Measurements from ENCODE around the gene VSIG10L.

VSIG10L gene

DNA sequence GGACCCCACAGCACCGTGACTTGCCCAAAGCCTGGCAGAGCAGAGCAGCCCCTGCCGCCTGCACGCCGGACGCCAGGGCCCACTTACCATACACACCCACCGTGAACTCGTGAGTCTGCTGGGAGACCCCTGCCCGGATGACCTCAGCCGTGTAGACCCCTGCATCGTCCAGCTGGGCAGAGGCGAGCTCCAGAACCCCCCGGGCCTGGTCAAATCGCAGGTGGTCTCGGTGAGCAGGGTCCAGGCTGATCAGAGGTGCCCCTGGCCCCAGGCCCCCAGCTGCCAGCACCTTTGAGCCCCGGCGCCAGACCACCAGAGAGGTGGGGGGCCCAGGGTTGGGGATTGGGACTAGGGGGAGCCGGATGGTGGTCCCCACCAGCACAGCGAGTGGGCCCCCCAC, 873 bp downstream of the VSIG10L start:
- peak overlapping the region; percentile 31 for H3K27ac ChIP-seq
- DNase-seq (ENCODE audit: low read depth, low spot score), result no peak

DNA sequence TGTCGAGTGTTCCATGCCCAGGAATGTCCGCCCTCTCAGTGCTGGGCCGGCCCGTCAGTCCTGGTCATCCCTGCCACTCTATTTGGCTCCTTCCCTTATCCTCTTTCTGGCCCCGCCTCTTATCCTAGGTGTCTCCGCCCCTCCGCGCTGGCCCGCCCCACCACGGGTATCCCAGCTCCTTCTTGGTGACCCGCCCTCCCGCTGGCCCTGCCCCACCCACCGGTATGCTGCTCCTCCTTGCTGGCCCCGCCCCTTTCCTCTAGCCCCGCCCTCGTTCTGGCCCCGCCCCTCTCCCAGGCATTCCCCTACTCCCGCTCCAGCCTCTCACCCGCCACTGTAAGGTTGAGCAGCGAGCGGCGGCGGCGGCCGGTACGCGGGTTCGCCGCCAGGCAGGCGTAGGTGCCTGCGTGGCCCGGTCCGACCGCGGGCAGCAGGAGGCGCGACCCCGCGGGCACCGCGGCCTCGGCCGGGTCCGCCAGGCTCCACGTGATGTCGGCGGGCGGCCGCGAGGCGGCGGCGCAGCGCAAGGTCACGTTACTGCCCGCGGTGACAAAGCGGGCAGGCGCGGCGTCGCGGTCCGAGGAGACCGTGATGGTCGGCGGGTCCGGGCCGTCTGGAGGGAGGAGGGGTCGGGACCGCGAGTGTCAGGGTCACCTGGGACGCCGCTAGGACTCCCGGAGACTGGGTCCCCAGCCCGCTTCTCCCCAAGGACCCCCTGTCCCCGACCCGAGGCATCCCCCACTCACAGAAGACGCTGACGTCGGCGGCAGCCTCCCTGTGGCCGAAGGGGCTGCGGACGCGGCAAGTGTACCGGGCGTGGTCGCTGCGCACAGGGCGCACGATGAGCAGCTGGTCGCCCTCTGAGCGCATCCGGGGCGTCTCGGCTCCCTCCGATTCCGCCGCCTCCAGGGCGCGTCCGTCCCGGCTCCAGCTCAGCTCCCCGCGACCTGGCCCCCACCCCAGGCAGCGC, 2.0 kb downstream of the VSIG10L start:
- peak; percentile 87 for DNase-seq (ENCODE audit: low read depth, low spot score)
- H3K27ac ChIP-seq, result peak overlapping the region; percentile 49

DNA sequence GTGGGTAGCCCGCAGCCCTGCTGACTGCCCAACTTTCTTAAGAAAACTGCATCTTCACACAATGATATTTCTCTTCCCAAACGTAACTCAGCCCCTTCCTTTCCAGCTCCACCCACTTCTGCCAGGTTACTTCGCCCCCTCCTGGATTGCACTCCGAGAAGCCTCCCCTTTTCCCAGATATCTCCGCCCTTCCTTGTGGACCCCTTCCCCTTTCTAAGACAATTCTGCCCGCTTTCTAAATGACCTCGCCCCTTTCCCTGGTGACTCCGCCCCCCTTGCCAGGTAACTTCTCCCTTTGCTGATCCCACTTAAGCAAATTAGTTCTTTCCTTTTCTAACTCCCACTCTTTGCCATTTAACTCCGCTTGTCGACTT, 2.6 kb downstream of the VSIG10L start:
- DNase-seq (ENCODE audit: low read depth, low spot score), result no peak
- H3K27ac ChIP-seq, result peak overlapping the region; percentile 49

DNA sequence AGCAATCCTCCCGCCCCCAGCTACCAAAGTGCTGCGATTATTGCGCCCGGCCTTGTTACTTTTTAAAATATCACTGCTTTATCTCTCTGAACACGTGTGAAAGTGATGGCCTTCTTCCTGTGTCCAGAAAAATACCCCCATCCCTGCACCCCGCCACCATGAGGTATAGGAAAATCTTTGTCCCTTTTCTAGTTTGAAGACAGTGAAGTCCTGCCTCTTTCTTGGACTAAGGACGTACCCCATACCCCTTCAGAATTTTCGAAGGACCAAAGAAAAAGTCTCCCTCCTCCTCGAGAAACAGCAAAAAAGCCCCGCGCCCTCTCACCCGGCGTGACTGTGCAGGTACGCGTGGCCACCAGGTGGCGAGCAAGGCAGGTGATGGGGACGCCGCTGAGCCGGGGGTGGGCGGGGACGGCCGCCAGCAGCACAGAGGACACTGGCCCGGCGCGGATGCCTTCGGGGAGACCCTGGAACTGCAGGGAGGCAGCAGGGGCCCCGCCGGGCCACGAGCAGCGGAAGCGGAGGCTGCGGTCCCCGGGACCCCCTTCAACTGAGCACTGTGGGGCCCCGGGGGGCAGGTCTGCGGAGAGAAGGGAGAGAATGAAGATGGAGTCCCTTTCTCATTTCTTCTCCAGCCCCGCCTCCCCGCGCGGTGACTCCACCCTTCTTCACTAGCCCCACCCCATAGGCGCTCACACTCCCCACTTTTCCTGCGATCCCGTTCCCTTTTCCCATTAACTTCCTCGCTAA, 3.2 kb downstream of the VSIG10L start:
- DNase-seq (ENCODE audit: low read depth, low spot score), result no peak
- H3K27ac ChIP-seq, result peak overlapping the region; percentile 49

DNA sequence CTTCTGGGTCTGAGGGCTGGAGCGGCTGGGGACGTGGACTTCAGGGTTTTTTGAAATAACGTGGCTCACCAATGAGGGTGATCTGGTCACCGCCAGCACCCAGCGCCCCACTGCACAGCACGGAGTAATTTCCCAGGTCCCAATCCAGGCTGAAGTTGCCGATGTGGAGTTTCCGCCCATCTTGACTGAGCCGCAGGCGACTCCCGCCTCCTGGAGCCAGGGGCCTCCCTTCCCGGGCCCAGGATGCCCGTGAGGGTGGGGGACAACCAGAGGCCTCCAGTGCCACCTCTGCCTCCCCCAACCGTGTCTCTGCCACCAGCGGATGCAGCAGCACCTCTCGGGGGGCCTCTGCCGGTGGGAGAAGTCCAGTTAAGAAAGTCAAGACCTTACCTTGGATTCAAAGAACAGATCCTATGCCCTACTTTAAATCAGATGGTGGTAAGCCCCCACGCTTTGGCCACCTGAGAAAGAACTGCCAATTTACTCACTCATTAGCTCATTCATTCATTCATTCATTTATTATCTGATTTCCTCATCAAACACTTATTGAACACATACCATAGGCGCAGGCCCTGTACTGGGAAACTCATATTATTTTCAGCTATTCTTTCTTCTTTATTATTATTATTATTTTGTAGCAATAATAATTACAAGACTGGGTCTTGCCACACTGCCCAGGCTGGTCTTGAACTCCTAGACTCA, 3.9 kb downstream of the VSIG10L start:
- H3K27ac ChIP-seq, result no peak overlapping the region
- no peak for DNase-seq (ENCODE audit: low read depth, low spot score)

DNA sequence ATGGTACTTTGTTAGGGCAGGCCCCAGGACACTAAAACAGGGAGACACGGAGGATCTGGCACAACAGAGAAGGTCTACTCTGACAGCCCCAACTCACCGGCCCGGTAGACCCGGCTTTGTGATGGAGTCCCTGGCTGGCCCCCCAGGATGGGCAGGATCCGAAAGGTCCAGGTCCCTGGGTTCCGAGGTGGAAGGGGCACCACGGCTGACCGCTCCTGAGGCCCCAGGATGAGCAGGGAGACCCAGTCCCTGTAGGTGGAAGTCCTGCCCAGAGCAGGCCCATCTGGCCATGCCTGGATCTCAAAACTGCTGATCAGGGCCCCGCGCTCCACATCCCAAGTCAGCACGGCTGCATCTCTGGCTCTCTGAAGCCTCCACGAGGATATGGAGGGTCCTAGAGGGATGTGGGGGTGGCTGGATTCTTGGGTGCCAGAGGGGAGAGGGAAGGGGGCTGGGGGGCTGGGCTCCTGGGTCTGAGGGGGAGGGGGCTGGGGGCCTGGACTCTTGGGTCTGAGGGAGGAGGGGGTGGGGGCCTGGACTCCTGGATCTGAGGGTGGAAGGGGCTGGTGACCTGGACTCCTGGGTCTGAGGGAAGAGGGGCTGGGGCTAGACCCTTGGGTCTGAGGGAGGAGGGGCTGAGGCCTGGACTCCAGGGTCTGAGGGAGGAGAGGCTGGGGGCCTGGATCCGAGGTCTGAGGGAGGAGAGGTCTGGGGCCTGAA, 4.6 kb downstream of the VSIG10L start:
- DNase-seq (ENCODE audit: low read depth, low spot score), result no peak
- no peak overlapping the region for H3K27ac ChIP-seq

DNA sequence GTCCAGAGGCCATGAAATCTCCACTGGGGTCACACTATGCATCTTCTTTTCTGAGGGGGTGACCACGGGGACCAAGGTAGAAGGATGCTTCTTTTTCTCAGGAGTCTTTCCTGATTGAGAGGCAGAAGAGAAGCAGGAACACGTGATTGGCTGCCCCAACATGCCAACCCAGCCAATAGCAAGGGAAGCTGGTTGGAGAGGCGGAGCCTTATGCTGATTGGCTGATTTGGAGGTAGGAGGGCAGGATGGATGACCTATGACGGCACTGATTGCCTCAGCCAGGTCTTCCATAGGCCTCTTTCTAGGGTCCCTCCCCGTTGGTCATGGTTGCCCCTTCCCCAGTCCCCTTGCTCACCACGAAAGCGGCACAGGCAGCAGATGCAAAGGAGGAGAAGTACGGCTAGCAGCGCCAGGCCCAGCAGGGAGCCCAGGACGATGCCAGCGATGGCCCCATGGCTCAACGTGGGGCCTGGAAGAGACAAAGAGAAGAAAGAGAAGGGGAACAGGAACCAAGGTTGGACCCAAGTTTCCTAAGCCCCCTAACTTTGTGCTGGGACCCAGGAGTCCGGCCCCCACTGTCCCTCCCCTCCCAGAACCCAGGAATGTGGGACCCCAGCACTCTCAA, 8.0 kb downstream of the VSIG10L start:
- DNase-seq (ENCODE audit: low read depth, low spot score), result no peak
- no peak overlapping the region for H3K27ac ChIP-seq

DNA sequence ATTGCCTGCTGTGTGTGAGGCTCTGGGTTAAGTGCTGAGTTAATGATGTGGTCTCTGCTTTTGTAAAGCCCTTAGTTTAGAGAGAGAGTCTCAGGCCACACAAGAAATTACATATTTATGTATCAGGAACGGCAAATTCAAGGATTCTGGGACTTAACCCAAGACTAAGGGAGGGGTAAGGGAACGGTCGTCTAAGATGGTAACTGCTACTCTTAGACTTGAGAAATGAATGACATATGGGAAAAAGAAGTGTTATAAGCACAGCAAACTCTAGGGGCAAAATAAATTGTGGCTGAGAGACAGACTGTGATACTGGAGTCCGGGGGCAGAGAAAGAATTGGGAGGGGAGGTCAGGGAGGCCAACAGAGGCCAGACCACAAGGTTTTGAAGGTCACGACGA, 10.2 kb downstream of the VSIG10L start:
- no peak overlapping the region for H3K27ac ChIP-seq
- DNase-seq (ENCODE audit: low read depth, low spot score), result no peak

DNA sequence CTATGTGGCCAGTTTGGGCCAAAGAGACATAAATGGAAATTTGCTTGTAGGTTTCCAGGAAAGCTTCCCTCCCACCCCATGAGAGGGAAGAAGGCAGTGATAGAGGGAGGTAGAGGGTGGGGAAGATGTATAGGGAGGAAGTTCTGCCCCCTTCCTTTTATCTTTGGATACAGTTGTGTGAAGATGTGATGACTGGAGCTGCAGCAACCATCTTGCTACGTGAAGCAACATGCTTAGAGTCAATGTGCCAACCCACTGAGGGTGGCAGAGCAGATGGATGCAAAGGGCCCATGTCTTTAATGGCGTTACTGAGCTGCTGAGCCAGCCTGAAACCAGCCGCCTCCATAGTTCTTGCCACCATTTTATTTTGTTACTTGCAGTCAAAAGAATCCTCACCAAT, 10.7 kb downstream of the VSIG10L start:
- no peak for DNase-seq (ENCODE audit: low read depth, low spot score)
- H3K27ac ChIP-seq, result no peak overlapping the region

DNA sequence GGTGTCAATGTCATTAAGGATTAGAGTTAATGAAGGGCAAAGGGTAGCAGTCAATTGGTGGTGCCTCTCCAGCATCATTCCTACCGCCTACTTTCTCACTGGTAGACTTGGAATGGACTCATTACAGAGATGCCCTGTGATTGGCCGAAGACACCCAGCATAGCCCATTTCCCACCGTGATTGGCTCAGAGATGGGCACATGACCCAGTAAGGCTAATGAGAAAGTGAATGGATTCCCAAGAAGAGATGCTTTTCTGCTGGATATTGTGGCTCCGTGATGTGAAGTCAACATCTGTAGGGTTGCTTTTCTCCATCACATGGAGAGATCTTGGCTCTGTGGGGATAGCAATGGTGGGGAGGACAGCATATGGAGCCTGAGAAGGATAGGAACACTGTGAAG, 11.6 kb downstream of the VSIG10L start:
- no peak overlapping the region for H3K27ac ChIP-seq
- no peak for DNase-seq (ENCODE audit: low read depth, low spot score)

DNA sequence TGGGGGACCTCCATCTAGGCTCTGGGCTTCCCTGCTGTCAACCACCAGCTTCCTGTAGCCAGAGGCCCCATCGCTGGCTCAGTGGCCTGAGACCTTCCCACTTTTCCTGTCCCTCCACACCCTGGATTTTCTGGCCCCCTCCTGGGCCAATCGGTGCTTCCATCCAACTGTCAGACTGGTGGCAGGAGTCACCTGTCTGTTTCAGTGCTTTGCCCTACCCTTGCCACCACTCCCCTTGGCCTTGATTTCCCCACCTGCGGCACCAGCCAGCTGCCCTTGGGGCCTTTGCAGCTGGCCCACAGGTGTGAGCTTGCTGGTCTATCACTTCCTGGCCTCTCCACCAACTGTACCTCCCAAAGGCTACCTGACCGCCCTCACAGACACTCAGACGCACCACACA, 12.5 kb downstream of the VSIG10L start:
- DNase-seq (ENCODE audit: low read depth, low spot score), result no peak
- H3K27ac ChIP-seq, result no peak overlapping the region

DNA sequence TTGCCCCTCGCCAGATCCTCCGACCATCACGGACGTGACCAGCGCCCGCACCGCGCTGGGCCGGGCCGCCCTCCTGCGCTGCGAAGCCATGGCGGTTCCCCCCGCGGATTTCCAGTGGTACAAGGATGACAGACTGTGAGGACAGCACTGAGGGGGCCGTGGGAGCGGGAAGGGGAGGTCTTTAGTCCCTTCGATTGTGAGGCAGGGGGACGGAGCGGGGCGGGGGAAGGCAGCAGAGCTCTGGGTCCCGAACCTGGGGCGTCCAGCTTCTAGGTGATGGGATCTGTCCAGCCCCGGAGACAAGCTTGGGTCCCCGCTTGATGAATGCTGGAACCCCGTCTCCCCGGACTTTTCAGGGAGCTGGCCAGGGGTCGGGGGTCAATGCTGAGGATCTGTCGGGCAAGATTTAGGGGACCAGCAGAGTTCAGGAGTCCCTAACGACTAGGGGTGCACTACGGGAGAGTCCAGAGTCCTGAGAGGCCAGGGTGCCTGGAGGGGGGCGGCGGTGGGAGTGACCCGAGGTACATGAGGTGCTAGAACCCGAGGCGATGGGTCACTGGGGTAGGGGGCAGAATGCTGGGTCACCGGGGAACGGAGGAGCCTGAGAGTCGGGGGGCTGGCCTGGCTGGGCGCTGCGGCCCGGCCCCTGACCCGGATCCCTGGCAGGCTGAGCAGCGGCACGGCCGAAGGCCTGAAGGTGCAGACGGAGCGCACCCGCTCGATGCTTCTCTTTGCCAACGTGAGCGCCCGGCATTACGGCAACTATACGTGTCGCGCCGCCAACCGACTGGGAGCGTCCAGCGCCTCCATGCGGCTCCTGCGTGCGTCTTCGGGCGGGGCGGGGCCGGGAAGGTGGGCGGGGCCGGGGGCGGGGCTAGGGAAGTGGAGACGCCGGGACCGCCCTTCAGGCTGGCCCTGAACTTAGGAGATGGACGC, 14.6 kb downstream of the VSIG10L start:
- no peak overlapping the region for H3K27ac ChIP-seq
- DNase-seq (ENCODE audit: low read depth, low spot score), result no peak

DNA sequence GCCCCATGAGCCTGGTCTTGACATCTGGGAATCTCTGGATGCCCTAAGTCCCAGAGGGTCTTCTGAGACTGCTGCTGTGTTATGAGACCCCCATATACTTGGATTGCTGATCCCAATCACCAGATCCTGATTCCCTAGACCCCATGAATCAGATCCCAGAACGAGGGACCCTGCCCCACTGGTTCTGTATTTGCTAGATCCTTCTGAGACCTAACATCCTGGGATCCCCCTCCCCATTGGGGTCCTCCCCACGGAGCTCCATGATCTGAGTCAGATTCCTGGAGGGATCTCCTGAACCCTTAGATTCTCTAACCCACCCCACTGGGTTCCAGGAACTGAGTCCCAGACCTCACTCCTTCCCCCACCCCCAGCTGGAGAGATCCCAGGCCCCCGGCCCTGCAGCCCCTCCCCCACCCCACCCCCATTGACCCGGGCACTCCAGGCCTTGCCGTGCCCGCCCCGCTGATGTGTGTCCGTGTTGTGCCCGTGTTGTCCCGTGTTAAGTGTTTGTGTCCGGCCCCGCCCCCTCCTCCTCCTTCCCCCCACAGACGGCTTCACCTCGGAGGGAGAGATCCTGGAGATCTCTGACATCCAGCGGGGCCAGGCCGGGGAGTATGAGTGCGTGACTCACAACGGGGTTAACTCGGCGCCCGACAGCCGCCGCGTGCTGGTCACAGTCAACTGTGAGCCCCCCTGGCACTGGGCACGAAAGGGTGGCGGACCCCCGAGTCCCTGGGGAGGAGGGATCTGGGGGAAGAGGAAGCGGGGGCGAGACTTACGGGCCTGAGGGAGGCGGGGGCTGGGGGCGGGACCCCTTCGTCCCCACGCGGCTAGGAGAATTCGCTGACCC, 15.5 kb downstream of the VSIG10L start:
- no peak for DNase-seq (ENCODE audit: low read depth, low spot score)
- no peak overlapping the region for H3K27ac ChIP-seq

DNA sequence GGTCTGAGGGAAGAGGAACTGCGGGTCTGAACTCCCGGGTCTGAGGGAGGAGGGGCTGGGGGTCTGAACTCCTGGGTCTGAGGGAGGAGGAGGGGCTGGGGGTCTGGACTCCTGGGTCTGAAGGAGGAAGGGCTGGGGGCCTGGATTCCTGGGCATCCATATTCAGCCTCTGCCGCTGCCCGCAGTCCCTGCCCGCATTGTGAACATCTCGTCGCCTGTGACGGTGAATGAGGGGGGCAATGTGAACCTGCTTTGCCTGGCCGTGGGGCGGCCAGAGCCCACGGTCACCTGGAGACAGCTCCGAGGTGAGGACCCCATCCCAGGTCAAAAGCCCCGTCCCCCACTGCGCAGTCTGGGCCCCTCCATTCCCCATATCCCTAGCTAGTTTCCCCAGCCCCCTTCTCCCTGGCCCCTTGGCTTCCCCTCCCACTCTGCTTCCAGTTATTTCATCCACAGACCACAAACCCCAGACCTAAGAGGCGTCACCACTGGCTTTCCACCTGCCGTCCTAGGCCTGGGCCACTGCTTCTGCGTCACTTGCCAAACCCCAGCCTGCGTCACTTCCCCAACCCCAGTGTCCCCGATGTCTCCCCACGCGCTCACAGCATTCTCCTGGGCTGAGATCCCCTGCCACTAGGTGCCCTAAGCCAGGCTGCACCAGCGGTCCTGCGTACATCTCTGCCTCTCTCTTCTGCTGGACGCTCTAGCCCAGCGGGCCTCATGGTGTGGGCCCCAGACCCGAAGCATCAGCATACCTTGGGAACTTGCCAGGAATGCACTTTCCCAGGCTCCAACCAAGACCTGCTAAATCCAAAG, 16.6 kb downstream of the VSIG10L start:
- H3K27ac ChIP-seq, result no peak overlapping the region
- no peak for DNase-seq (ENCODE audit: low read depth, low spot score)

DNA sequence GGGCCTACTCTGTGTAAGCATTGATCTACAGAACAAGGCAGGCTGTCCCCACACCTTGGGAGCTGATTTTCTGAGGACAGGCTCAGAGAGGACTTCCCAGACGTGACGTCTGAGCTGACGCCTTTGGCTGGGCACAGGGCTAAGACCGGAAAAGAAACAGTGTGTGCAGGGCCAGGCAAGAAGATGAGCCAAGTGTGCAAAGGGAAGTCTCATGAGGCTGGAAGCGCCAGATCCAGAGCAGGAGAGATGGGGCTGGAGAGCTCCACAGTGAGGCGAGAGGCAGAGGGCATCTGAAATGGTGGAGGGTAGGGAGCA, 17.8 kb downstream of the VSIG10L start:
- H3K27ac ChIP-seq, result no peak overlapping the region
- DNase-seq (ENCODE audit: low read depth, low spot score), result no peak

DNA sequence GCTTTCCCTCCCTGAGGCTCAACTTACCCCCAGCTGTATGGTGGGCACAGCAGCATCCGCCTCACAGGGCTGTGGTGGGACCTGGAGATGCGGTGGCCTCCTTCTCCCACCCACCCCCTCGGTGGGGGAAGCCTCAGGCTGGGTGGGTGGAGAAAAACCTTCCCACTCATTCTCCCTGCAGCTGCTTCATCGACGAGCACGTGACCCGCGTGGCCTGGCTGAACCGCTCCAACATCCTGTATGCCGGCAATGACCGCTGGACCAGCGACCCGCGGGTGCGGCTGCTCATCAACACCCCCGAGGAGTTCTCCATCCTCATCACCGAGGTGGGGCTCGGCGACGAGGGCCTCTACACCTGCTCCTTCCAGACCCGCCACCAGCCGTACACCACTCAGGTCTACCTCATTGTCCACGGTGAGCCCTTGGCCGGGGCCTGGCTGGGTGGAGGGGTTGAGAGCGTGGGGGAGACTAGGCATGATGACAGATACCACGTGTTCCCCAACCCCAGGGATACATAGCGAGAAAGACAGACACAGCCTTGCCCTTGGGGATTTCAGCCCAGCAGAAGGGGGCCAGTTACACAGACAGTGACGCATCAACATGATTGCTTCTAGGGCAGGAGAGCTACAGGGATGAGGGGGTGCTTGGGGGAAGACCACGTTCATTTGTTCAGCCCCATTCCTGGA, 18.3 kb downstream of the VSIG10L start:
- DNase-seq (ENCODE audit: low read depth, low spot score), result no peak
- H3K27ac ChIP-seq, result no peak overlapping the region

DNA sequence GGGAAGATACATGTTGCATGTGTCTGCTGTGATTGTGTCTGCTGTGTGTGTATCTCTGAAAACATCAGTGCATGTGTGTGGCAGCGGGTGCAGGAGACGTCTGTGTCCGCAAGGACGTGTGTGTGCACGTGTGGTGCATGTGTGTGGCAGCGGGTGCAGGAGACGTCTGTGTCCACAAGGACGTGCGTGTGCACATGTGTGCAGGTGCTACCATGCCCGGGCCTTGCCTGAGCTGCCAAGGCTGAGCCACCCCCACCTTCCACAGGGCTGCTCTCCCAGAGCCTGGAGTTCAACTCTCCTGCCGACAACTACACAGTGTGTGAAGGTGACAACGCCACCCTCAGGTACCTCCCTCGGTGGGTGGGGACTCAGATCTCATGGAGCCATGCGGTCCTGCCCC, 20.1 kb downstream of the VSIG10L start:
- no peak overlapping the region for H3K27ac ChIP-seq
- DNase-seq (ENCODE audit: low read depth, low spot score), result no peak
